NCI-H2196 treated with DMSO at 0.1 percent for 48 hours (cell line): ENCODE data around the gene PAX5.

Experiments
- DNase-seq: peaks from one replicate; lab custom pipeline; 2025; ENCODE audit not compliant: unreplicated experiment; lab: John Stamatoyannopoulos, UW

PAX5 gene

DNA sequence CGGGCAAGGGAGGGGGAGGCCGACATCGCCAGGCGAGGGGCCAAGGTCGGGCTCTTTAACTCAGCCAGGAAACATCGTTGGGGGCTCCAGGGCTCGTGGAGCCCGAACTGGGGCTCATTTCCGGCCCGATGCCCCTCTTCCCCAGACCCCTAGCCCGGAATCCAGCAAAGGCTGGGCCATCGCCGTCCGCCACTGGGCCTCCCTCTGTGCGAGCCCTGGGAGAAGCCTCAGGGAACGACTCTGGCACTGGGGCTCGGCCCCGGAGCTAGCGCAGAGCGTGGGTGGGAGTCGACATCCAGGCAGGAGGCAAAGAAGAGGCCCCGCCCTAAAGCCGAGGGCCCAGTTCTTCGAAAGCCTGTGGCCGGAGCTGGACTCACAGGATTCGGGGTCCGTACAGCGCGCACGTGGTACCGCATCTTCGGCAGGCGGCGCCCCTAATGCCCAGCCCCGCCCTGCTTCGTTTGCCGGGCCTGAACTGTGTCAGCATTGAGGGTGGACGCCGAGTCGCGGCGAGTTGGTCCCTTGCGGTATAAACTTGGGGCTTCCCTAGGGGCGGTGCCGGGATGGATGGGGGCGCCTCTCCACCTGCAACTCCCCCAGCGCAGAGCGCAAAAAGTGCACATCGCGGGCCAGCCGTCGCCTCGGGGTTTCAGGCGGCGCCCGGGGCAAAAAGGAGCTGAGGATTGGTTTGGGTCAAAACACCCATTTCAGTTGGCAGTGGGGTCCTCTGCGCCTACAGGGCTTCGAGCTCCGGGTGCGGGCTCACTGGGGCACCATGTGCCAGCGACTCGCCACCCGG is 3.6 kb upstream of the PAX5 start:
- no peak for DNase-seq

DNA sequence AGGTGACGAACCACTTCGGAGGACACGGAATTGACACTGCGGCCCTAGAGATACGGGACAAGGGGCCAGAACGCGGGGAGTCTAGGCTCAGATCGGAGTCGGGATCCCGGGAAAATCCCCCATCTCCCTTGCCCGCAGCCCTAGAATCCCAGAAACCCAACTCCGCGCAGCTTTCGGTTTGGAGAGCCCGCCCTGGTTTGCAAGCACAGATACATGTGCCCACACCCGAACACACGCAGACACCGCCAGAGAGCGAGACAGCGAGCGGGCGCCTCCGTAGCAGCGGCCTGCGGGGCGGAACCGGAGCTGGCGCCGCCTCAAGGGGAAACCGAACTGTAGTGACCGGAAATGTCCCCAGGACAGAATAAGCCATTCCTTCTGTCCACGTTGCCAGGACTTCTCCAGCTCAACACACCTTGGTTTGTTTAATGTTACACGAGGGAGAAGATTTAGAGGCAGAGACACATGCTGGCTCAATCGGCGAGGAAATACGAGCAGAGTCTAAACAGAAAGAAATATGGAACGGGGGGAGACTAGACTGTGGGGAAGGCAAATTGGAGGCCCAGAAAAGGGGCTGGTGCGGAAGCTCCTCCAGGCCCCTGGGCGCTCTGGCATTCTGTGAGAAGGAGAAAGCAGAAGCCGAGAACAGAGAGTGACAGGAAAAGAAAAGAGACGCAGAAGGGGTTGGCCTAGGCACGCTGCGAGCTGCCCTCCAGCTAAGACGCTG is 2.9 kb upstream of the PAX5 start:
- DNase-seq: peak; percentile 14

DNA sequence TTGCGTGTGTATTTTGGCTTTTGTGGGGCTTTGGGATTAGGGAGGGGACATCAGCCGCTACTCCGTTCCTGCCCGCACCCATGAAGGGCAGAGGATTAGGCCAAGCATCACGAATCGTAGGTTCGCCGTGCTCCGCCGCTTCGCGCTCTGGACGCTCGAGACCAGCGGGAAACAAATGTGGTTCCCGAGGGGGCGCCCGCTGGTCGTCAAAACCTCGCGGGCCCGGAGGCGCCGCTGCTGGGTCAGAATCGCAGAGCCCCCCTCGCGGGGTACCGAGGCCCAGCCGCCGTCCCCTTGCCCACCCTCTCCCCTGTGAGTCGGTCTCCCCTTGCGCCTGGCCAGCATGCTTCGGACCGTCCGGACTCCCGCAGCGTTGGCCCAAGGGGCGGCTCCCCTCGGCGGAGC is 2.3 kb upstream of the PAX5 start:
- DNase-seq: no peak

DNA sequence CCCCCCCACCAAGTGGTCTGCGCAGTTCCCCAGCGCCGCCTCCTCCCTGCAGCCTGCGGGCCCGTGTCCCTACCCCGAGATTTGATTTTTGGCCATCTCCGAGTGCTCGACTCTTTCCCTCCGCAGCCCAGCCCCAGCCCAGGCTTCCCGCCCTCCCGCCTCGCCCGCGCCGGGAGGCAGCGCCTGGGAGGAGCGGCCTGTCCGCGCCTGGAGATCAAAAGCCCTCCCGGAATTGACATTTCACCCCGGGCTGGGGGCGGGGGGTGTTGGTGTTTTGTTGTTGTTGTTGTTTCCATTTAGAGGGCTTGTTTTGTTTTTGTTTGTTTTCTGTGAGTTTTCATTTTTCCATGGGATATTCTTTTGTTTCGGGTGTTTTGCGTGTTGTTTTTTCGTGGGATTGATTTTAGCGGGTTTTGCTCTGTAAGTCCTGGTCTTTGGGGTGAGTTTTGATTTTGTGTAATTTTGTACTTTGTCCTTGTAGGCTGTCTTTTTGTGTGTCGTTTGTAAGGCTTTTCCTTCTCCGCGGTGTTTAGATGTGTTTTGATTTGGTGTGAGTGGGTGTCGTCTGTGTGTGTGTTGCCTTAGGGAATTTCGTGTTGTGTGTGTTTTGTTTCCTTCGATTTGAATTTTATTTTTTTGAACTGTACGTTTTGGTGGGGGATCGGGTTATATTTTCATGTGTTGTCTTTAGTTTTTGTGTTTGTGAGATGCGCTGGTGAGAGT is 1.7 kb upstream of the PAX5 start:
- DNase-seq: no peak

DNA sequence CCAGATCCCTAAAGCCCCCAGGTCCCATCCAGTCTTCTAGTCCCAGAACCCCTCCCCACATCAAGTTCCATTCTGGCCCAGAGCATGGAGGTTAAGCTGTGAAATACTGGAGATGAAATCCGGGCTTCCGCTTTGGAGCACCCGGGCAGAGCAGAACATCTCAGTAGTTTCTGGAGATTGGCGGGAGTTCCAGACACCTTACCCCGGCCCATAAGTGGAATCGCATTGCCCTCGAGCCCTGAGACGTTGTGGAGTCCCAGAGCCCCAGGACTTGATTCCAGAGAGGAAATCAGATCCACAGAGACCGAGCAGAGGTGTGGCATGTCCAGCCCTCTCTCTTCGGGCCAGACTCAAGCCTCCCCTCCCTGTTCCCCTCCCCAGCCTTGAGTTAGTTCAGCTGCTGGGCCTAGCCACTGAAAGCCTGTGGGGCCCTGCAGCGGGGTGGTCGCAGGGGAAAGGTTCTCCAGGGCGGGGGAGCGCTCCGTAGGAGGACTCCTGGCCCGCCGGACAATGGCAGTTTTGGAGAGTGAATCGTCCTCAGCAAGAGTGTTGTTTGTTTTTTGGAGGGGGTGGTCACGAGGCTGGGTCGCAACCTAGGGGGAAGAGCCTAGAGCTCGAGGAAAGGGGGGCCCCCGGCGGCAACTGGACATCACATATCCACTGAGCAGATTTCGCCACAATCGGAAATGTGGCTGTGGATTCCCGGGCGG is 1.0 kb upstream of the PAX5 start:
- no peak for DNase-seq

DNA sequence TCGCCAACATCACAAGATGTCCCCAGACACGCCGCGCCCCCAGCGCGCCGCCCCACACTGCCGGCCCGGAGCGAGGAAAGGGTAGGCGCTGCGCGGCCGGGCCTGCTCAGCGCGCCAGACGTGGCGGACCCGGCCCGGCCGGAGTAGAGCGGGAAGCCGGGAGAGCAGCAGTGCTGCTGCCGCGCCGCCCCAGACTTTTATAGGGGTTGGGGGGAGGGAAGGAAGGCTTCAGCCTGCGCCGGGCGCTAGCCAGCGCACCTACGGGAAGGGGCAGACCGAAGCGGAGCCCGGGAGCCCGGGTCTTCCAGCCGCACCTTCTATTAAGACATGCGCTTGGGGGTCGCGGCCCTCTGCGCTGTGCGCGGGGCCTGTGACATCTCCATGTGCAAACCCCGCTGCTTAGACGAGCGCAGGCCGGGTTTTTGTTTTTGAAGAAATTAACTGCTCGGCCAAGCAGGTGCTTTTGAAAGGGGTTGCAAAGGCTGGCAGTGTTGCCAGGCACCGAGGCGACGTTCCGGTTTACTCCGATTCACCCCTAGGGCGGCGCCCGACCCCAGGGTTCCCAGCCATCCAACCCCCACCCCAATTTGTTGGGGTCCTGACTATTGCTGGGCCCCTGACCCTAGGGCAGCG is 353 bp upstream of the PAX5 start:
- DNase-seq: no peak

DNA sequence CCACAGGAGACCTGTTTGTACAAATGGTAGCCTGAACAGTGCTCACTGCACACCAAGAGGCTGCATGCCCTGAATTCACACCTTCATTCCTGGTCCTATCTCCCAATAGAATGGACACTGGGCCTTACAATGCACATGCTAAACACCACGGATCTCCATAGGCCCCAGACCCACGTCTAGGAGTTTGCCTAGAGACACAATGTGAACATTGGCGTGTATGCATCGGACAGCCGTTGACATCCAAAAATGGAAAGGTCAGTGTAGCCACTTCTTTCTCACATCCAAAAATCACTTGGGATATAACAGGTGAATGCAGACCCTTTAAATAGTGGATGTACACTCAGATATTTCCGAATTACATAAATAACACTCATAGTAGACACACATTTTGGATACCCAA is 927 bp downstream of the PAX5 start:
- no peak for DNase-seq

DNA sequence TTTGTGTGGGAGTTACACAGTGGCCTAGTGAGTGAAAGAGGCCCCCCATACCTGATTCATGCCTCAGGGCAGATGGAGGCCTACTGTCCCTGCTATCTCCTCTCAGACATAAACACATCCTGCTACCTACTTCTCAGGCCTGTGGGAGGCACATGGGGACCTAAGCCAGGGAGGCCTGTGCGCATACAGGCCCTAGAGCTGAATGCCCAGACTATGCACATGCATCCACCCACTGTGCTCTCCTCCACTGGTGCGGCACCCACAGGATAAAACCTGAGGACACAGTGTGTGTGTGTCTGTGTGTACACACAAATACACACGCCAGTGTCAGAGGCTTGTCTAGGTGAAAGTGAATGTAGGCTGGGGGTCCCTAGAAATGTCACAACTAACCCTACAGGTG is 1.4 kb downstream of the PAX5 start:
- DNase-seq: no peak

DNA sequence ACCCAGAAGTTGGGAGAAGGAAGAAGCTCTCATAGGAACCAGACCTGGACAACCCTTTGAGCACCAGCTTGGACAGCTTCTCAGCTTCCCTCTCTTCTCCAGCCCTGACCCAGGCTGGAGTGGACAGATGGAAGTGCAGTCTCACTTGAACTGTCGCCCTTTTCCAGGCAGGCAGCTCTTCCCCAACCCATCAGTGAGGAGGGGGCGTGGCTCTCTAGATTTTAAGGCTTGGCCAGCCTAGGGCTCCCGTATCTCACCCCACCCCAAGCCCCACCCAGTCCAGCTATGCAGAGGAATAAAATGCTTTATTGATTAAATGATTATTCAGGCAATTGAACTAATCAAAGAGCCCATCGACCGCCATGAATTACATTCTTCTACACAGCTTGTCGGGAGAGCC is 2.2 kb downstream of the PAX5 start:
- no peak for DNase-seq

DNA sequence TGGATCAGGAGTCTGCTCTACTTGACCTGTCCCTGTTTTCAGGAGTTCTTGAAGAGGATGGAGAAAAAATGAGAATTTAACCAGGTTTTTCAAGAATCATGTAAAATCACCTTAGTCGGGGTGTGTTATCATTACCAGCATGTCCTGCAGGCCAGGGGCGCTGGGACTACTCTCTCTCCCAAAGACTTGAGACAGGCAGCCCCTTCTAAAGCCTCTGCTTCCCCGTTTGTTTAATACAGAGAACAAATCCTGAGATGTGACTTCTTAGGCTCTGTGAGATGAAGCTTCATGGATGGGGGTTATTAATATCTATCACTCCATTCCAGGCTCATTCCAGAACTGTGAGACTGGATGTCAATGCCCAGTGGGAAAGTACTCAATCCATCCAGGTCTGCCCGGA is 3.0 kb downstream of the PAX5 start:
- no peak for DNase-seq

DNA sequence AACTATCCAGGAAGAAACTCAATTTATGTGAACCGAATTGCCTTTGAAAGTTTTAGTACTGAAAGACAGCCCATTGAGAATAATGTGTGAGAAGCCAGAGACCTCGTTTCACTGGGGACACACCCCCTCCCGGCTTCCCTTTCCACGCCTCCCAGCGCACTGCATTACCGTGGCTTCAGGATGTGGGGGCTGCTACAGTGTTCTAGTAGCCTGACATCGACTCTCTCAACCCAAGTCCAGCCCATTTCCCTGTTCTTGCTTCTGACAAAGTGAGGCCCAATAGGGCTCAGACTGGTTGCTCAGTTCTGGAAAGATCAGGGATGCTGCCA is 3.5 kb downstream of the PAX5 start:
- no peak for DNase-seq

DNA sequence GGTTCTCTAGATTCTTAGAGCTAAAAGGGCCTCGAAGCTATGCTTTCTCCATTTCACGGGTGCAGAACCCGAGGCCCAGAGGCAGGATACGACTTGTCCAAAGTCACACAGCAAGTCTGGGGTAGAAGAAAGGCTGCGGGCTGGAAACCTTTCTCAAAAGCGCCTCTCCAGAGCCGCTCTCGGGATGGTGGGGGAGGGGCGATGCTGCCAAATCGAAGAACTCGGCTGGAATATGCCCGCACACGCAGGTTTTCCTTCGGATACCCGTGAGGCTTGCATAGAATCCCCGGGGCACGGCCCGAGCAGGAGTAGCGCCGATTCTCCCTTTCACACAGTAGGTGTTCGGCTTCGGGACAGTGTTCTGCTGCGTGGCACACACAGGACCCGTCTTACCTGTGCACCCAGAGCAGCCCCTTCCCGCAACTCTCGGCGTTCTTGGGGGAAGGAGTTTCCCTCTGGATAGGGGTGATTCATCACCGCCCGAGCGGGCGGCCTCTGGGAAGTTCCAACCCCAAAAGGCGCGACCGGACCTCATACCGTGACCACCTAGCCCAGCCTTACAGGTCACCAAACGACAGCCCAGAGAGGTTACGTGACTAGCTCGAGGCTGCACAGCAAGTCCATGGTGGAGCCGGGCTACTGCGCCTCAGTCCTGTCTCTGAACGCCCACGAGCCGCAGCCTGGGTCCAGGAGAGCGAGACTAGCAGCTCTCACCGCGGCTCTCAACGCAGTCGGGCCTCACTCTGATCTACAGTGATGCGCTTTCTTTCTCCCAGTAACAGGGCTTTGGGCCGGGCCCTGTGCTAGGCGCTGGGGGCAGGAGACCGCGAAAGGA is 4.1 kb downstream of the PAX5 start:
- no peak for DNase-seq

DNA sequence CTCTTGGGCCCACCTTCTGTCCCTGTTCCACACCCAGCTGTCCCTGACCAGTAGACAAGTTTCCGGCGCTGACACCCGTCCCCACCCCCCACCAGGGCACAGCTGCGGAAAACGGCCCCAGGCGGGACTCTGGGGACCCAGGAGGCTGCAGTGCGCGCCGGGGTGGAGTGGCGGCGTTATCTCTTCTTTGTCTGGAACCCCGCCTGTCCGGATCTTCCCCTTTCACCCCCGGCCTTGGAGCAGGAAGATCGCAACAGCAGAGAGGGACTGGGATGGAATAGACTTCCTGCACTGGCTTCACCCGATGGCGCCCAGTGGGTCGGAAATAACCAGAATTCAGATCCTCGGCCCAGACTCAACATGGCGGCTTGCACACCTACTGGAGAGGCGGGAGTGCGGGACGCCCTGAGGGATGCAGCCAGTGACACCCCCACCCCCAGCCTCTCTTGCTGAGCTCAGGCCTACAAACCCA is 4.7 kb downstream of the PAX5 start:
- no peak for DNase-seq

DNA sequence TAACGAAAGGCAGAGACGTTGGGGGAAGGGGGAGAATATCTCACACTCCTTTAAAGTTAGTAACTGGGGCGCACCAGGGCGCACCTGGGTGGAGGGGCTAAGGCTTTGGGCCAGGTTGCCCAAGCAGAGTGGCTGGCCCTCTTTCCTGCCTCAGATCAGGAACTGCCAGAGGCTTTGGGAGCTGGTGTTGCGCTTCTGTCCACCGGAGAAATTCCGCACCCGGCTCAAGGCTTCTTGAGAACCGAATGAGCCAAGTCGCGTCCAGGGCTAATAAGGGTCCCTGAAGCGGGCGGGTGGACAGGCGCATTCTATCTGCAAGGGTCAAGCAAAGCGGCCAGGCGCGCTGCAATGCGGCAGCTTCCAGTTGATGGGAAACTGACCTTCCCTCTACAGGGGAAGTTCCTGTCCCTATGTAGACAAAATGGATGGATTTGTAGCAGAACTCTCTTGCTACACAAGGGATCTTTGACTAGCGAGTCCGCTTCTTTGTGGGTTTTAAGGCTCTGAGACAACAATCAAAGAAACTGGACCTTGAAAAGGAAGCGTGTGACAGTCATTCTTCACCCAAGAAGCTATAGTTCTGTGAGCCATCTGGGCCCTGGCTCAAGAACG is 5.5 kb downstream of the PAX5 start:
- no peak for DNase-seq

DNA sequence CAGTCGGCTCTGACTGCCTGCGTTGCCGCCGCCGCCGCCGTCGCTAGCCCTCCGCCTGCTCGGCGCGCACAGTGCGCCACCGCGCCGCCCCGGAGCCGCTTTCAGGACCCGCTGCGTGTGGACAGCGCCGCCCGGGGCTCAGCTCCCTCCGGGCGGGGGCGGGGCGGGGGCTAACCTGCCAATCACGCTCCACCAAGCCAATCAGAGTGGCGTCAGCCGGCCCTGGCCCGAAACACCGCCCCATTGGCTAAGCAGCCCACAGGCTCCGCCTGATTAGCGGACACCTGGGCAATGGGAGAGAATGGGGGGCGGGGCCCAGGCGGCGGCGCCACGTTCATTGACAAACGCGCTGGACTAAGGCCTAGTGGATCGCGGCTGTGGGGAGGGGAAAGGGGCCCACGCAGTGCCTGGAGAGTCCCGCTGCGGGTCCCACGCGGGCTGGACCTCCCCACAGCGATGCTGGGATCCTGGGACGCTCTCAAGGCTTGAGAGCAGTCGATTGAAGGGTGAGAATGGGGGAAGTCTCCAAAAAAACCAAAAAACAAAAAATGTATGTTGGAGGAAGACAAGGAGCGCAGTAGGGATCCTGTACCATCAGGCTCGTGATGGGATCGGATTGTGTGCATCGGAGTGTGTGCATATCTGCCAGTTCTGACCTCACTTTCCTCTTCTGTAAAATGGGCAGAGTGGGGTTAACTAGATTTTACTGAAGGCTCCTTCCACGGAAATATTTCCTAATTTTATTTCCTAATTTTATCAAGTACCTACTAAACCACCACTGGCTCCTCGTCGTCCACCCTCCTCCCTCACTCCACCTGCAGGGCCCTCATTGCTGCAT is 6.3 kb downstream of the PAX5 start:
- DNase-seq: peak; percentile 94

DNA sequence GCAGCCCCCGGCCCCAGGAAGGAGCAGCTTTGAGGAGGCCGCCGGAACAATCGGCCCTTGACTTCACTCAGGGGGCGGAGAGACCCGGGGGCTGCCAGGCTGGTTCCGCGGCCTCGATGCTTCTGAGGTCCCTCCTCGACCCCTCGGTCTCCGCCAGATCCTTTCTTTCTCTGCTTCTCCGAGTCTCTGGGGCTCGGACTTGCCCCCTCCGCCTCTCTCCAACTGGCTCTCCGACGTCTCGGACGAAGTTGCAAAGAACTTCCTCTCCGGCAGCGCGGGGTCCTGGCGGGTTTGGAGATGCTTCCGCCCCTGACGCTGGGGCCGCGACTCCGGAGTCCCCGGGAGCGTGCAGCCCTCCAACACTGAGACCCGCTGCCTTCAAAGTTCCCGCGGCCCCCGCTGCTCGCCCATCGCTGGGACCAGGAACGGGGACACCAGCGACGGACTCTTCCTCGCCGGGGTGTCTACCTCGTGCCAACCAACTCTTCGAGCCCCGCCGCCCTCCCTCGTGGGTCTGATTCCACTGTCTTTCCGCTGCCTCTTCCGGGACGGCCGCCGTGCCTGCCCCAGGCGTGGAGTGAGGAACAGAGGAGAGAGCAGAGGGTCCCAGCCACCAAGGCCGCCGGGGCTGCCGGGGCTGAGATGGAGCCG is 7.0 kb downstream of the PAX5 start:
- no peak for DNase-seq

DNA sequence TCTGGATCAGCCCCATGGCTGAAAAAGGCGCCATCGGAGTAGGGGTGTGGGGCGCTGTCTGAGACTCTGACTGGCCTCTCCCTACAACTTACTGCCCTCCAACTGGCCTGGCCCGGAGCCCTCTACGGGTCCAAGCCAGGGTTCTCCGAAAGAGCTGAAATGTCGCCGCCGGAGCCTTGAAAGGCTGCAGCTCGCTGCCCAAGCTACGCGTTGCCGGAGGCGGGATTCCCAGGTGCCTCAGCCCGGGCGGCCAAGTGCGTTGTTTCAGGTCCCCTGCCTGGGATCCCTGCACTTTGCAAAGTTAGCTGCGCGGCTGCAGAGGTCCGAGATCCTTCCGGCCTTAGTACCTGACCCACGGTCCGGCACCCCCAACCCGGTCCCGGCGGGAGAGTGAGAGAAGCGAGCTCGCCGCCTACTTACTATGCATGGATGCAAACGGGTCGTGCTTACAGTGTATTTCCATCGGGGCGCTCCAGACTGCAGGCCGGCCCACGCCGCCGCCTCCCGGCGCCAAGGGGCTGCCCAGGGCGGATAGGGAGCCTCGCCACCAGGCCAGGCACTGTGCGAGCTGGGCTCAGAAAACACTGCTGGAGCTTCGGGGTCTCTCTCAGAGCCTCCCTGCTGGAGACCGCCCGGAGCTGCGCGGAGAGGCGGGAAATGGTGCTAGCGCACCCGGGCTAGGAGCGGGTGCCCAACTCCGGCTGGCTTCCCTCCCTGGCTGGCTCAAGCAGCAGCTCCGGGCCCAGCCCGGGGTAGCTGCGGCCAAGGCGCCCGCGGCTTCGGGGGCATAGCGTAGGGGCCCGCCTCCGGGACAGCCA is 7.7 kb downstream of the PAX5 start:
- no peak for DNase-seq

DNA sequence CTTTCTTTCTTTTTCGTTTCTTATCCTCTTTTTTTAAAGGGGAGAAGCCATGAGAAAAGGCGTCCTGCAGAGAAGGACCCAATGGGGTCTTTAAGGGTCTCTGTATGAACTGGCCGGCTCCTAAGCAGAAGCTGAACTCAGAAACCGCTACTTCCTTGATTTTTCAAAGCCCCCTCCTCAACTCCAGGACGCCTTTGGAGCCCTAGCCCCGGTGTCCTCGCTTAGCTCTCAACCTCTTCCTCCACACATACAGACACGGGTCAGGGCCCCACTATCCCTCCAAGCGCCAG is 8.3 kb downstream of the PAX5 start:
- no peak for DNase-seq
